Hepatocyte (in vitro differentiated cells): ENCODE data around the gene ZNF20. TPM values are rescaled to one million over a fixed set of nuclear protein-coding genes. Genes with fewer than 3 reads are reported as not detected.

ENCODE experiments used
- DNase-seq: peaks from one replicate; pipeline ENCODE4 v3.0.0-alpha.2; 2016; ENCODE audit warnings: low spot score
- H2AFZ ChIP-seq: fragments of 200-600 bp; sonication (generic); 2 replicates; pipeline ENCODE4 v1.6.0; 2016; ENCODE audit warnings: antibody characterized with exemption, mild to moderate bottlenecking
- H3K27ac ChIP-seq: fragments of 200-600 bp; sonication (generic); 2 replicates; pipeline ENCODE4 v1.5.1; 2016; ENCODE audit warnings: mild to moderate bottlenecking
- H3K27me3 ChIP-seq: fragments of 200-600 bp; sonication (generic); 2 replicates; pipeline ENCODE4 v1.6.1; 2016
- H3K36me3 ChIP-seq: fragments of 200-600 bp; sonication (generic); replicated peaks from 2 replicates; pipeline ENCODE4 v1.5.1; 2016; ENCODE audit warnings: low read depth; ENCODE audit not compliant: insufficient read depth
- H3K4me1 ChIP-seq: fragments of 200-600 bp; sonication (generic); 2 replicates; pipeline ENCODE4 v1.5.1; 2016; ENCODE audit warnings: mild to moderate bottlenecking, moderate library complexity; ENCODE audit not compliant: insufficient read depth
- H3K4me2 ChIP-seq: fragments of 200-600 bp; sonication (generic); 2 replicates; pipeline ENCODE4 v1.6.0; 2016
- H3K4me3 ChIP-seq: fragments of 200-600 bp; sonication (generic); 2 replicates; pipeline ENCODE4 v1.5.1; 2016; ENCODE audit warnings: mild to moderate bottlenecking
- H3K79me2 ChIP-seq: fragments of 200-600 bp; sonication (generic); 2 replicates; pipeline ENCODE4 v1.6.0; 2017; ENCODE audit warnings: mild to moderate bottlenecking
- H3K9me2 ChIP-seq: fragments of 200-600 bp; sonication (generic); replicated peaks from 2 replicates; pipeline ENCODE4 v1.6.0; 2017; ENCODE audit warnings: mild to moderate bottlenecking; ENCODE audit not compliant: insufficient read depth
- H3K9me3 ChIP-seq: fragments of 200-600 bp; sonication (generic); 2 replicates; pipeline ENCODE4 v1.5.1; 2016; ENCODE audit warnings: low read depth, mild to moderate bottlenecking
- H4K20me1 ChIP-seq: fragments of 200-600 bp; sonication (generic); 2 replicates; pipeline ENCODE4 v1.6.0; 2016; ENCODE audit warnings: mild to moderate bottlenecking; ENCODE audit not compliant: insufficient read depth, poor library complexity, severe bottlenecking
- EZH2 ChIP-seq: fragments of 200-600 bp; sonication (generic); IDR thresholded peaks from 2 replicates; pipeline ENCODE4 v1.6.1; 2016; ENCODE audit warnings: antibody characterized with exemption, mild to moderate bottlenecking, borderline replicate concordance
- EZH2phosphoT487 ChIP-seq: fragments of 200-600 bp; sonication (generic); IDR thresholded peaks from one replicate; pipeline ENCODE4 v1.6.1; 2018; ENCODE audit warnings: antibody characterized with exemption, mild to moderate bottlenecking, low read depth, moderate library complexity; ENCODE audit not compliant: unreplicated experiment, severe bottlenecking
- WGBS: methylation state at CpG from one replicate; pipeline ENCODE4 v1.1.6; 2016; ENCODE audit warnings: low lambda C conversion rate; ENCODE audit errors: missing lambda C conversion rate; 5-methylcytosine and 5-hydroxymethylcytosine counted together
- polyA plus RNA-seq: library from polyadenylated mRNA; unstranded; fragments of >200 nt; fragmentation: Nextera tagmentation; extraction: Ambion mirVana; gene quantifications from 2 replicates; pipeline ENCODE4 v1.2.1, GENCODE V29; 2016
- total RNA-seq: library from RNA; depleted of rRNA; stranded (reverse); fragments of >200 nt; gene quantifications from 2 replicates; pipeline ENCODE4 v1.2.3, GENCODE V29; 2014
- TF ChIP-seq, protein P1 (sequence below): fragments of 200-600 bp; sonication (generic); IDR thresholded peaks from 2 replicates; pipeline ENCODE4 v1.5.1; 2016; ENCODE audit warnings: antibody characterized with exemption, mild to moderate bottlenecking; ENCODE audit not compliant: poor library complexity

The ZNF20 gene
- total and polyA plus RNA-seq, 2 experiments from 2014 or later, result 1.2 to 5.3 TPM

DNA sequence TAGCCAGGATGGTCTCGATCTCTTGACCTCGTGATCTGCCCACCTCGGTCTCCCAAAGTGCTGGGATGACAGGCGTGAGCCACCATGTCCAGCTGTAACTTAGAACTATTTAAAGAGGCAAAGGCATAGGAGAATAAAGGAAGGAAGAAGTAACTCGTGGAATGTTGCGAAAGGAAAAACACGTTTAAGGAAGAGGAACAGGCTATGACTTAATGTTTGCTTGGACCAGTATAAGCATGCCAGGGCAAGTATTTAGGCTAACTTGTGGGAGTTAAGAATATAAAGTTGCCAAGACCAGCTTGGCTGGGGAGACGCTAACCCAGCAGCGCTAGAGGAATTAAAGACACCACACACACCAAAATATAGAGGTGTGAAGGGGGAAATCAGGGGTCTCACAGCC lies 42.1 kb downstream of the ZNF20 start:
- Histone ChIP-seq H3K9me2 (no peaks in the 10 kb centered on the region), H3K27ac (no peak overlapping the region), H3K27me3 (no peaks in the 10 kb centered on the region), H3K9me3 (no peaks in the 10 kb centered on the region), H3K36me3 (no peaks in the 10 kb centered on the region), H2AFZ (no peak overlapping the region), H4K20me1 (no peaks in the 10 kb centered on the region), H3K4me3 (no peak overlapping the region), H3K79me2 (peaks cover 22% of the 10 kb centered on the region), H3K4me2 (no peak overlapping the region), H3K4me1 (peaks cover 4% of the 10 kb centered on the region)
- TF ChIP-seq EZH2 (no peak), EZH2phosphoT487 (no peak)
- TF ChIP-seq, protein P1, sequence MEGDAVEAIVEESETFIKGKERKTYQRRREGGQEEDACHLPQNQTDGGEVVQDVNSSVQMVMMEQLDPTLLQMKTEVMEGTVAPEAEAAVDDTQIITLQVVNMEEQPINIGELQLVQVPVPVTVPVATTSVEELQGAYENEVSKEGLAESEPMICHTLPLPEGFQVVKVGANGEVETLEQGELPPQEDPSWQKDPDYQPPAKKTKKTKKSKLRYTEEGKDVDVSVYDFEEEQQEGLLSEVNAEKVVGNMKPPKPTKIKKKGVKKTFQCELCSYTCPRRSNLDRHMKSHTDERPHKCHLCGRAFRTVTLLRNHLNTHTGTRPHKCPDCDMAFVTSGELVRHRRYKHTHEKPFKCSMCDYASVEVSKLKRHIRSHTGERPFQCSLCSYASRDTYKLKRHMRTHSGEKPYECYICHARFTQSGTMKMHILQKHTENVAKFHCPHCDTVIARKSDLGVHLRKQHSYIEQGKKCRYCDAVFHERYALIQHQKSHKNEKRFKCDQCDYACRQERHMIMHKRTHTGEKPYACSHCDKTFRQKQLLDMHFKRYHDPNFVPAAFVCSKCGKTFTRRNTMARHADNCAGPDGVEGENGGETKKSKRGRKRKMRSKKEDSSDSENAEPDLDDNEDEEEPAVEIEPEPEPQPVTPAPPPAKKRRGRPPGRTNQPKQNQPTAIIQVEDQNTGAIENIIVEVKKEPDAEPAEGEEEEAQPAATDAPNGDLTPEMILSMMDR, result no peak
- 95% methylated on average over 9 of the region's 9 CpGs for WGBS
- no peak for DNase-seq

DNA sequence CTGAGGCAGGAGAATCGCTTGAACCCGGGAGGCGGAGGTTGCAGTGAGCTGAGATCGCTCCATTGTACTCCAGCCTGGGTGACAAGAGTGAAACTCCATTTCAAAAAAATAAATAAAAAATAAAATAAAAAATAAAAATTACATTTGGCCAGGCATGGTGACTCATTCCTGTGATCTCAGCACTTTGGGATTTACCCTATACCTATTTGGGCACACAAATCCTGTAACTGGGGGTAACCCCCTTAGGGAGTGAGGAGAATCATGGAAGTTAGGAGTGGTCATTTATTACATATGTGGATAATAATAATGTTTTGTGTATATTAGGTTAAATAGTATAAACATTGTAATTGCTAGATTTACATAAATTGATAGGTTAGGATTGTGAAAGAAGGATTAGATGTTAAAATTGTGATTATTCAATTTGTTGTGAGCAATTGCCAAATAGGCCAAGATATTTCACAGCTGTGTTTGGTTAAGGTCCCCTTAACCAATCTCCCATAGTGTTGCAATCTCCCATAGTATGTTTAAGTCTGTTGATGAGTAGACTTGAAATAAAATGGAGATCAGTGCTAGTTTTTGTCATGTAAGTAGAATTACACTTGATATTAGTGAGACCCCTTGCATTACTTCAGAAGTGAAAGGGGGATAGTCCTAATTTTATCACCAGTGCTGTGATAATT lies 44.9 kb downstream of the ZNF20 start:
- H2AFZ ChIP-seq, result no peak overlapping the region
- no peaks in the 10 kb centered on the region for H3K9me3 ChIP-seq
- no peak overlapping the region for H3K4me2 ChIP-seq
- DNase-seq, result no peak
- peaks cover 22% of the 10 kb centered on the region for H3K79me2 ChIP-seq
- peak overlapping the region; percentile 4 for H3K4me3 ChIP-seq
- no peaks in the 10 kb centered on the region for H3K27me3 ChIP-seq
- WGBS, result 98% methylated on average over 4 of the region's 4 CpGs
- H3K27ac ChIP-seq, result no peak overlapping the region
- no peaks in the 10 kb centered on the region for H3K9me2 ChIP-seq
- H4K20me1 ChIP-seq, result no peaks in the 10 kb centered on the region
- H3K4me1 ChIP-seq, result peaks cover 5% of the 10 kb centered on the region
- H3K36me3 ChIP-seq, result no peaks in the 10 kb centered on the region
- TF ChIP-seq EZH2phosphoT487 (no peak), EZH2 (no peak)
- TF ChIP-seq, protein P1, result no peak

DNA sequence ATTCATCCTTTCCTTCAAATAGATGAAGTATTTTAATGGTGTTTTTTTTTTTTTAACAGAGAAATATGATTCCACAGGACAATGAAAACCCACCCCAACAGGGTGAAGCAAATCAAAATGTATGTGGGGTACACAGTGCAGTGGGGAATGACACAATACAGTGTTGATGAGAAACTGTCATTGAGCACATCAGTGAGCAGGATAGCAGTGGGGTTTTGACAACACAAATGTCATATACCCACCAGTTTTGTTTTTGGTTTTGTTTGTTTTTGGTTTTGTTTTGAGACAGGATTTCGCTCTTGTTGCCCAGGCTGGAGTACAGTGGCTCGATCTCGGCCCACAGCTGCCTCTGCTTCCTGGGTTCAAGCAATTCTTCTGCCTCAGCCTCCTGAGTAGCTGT lies 46.4 kb downstream of the ZNF20 start:
- no peaks in the 10 kb centered on the region for H3K27me3 ChIP-seq
- no peak overlapping the region for H3K4me2 ChIP-seq
- no peak for DNase-seq
- H3K9me3 ChIP-seq, result no peaks in the 10 kb centered on the region
- no peaks in the 10 kb centered on the region for H3K9me2 ChIP-seq
- no peaks in the 10 kb centered on the region for H4K20me1 ChIP-seq
- peaks cover 22% of the 10 kb centered on the region for H3K79me2 ChIP-seq
- TF ChIP-seq, protein P1, result no peak
- no peak for TF ChIP-seq EZH2
- no peak for TF ChIP-seq EZH2phosphoT487
- H2AFZ ChIP-seq, result no peak overlapping the region
- H3K36me3 ChIP-seq, result no peaks in the 10 kb centered on the region
- H3K27ac ChIP-seq, result no peak overlapping the region
- peaks cover 5% of the 10 kb centered on the region for H3K4me1 ChIP-seq
- no peak overlapping the region for H3K4me3 ChIP-seq
- 100% methylated on average over 3 of the region's 3 CpGs for WGBS
